ENCODE data around the gene TMEM129.
"Not testable (repeated sequence)": the region's sequence is repeated elsewhere in the genome, so short reads cannot be mapped to it uniquely, and the experiment has no call there.

TMEM129 gene

GRCh38 chr4:1682860-1683259, 38.3 kb downstream of the TMEM129 start:
- H3K9me3 ChIP-seq (ENCODE audit: control insufficient read depth, low read length), result no peaks in the 10 kb centered on the region
- peak overlapping the region; percentile 87 for H3K9ac ChIP-seq (ENCODE audit: low read length)
- H3K27me3 ChIP-seq (replicated peaks; ENCODE audit: control insufficient read depth, insufficient read depth, low read length), result no peaks in the 10 kb centered on the region
- H3K4me3 ChIP-seq (ENCODE audit: low read length), result peak overlapping the region; percentile 83
- peaks cover 6% of the 10 kb centered on the region for H3K4me1 ChIP-seq (ENCODE audit: control insufficient read depth, insufficient read depth, low read length)
- no peak for DNase-seq (ENCODE audit: low read depth)
- no peaks in the 10 kb centered on the region for H3K36me3 ChIP-seq (ENCODE audit: control insufficient read depth, insufficient read depth, low read length, severe bottlenecking)

GRCh38 chr4:1678244-1678643, 42.9 kb downstream of the TMEM129 start:
- H3K4me1 ChIP-seq (ENCODE audit: control insufficient read depth, insufficient read depth, low read length), result peaks cover 6% of the 10 kb centered on the region
- H3K9ac ChIP-seq (ENCODE audit: low read length), result no peak overlapping the region
- H3K4me3 ChIP-seq (ENCODE audit: low read length), result no peak overlapping the region
- no peaks in the 10 kb centered on the region for H3K9me3 ChIP-seq (ENCODE audit: control insufficient read depth, low read length)
- no peak for DNase-seq (ENCODE audit: low read depth)
- peaks cover 6% of the 10 kb centered on the region for H3K27me3 ChIP-seq (replicated peaks; ENCODE audit: control insufficient read depth, insufficient read depth, low read length)
- H3K36me3 ChIP-seq (ENCODE audit: control insufficient read depth, insufficient read depth, low read length, severe bottlenecking), result no peaks in the 10 kb centered on the region

- Histone ChIP-seq H3K4me1 (ENCODE audit: control insufficient read depth, insufficient read depth, low read length) (no peaks in the 10 kb centered on the region), H3K36me3 (ENCODE audit: control insufficient read depth, insufficient read depth, low read length, severe bottlenecking) (no peaks in the 10 kb centered on the region), H3K9me3 (ENCODE audit: control insufficient read depth, low read length) (no peaks in the 10 kb centered on the region), H3K4me3 (ENCODE audit: low read length) (no peak overlapping the region), H3K27me3 (replicated peaks; ENCODE audit: control insufficient read depth, insufficient read depth, low read length) (peaks cover 6% of the 10 kb centered on the region), H3K9ac (ENCODE audit: low read length) (no peak overlapping the region)
- DNase-seq (ENCODE audit: low read depth), result no peak
Measured at GRCh38 chr4:1676605-1677525, 44.3 kb downstream of the TMEM129 start.

- Histone ChIP-seq H3K36me3 (ENCODE audit: control insufficient read depth, insufficient read depth, low read length, severe bottlenecking) (no peaks in the 10 kb centered on the region), H3K4me1 (ENCODE audit: control insufficient read depth, insufficient read depth, low read length) (no peaks in the 10 kb centered on the region), H3K4me3 (ENCODE audit: low read length) (no peak overlapping the region), H3K27me3 (replicated peaks; ENCODE audit: control insufficient read depth, insufficient read depth, low read length) (peaks cover 6% of the 10 kb centered on the region), H3K9ac (ENCODE audit: low read length) (no peak overlapping the region), H3K9me3 (ENCODE audit: control insufficient read depth, low read length) (no peaks in the 10 kb centered on the region)
- DNase-seq (ENCODE audit: low read depth), result no peak
Measured at GRCh38 chr4:1675802-1676137, 45.4 kb downstream of the TMEM129 start.

GRCh38 chr4:1675136-1675801, 45.9 kb downstream of the TMEM129 start:
- no peak for DNase-seq (ENCODE audit: low read depth)
- Histone ChIP-seq H3K4me1 (ENCODE audit: control insufficient read depth, insufficient read depth, low read length) (no peaks in the 10 kb centered on the region), H3K27me3 (replicated peaks; ENCODE audit: control insufficient read depth, insufficient read depth, low read length) (peaks cover 6% of the 10 kb centered on the region), H3K4me3 (ENCODE audit: low read length) (no peak overlapping the region), H3K9ac (ENCODE audit: low read length) (no peak overlapping the region), H3K36me3 (ENCODE audit: control insufficient read depth, insufficient read depth, low read length, severe bottlenecking) (no peaks in the 10 kb centered on the region), H3K9me3 (ENCODE audit: control insufficient read depth, low read length) (no peaks in the 10 kb centered on the region)

GRCh38 chr4:1674682-1675081, 46.4 kb downstream of the TMEM129 start:
- Histone ChIP-seq H3K4me1 (ENCODE audit: control insufficient read depth, insufficient read depth, low read length) (no peaks in the 10 kb centered on the region), H3K36me3 (ENCODE audit: control insufficient read depth, insufficient read depth, low read length, severe bottlenecking) (no peaks in the 10 kb centered on the region), H3K9ac (ENCODE audit: low read length) (no peak overlapping the region), H3K4me3 (ENCODE audit: low read length) (no peak overlapping the region), H3K9me3 (ENCODE audit: control insufficient read depth, low read length) (no peaks in the 10 kb centered on the region), H3K27me3 (replicated peaks; ENCODE audit: control insufficient read depth, insufficient read depth, low read length) (peaks cover 6% of the 10 kb centered on the region)
- no peak for DNase-seq (ENCODE audit: low read depth)

GRCh38 chr4:1673671-1674070, 47.5 kb downstream of the TMEM129 start:
- no peak overlapping the region for H3K4me3 ChIP-seq (ENCODE audit: low read length)
- H3K36me3 ChIP-seq (ENCODE audit: control insufficient read depth, insufficient read depth, low read length, severe bottlenecking), result no peaks in the 10 kb centered on the region
- peaks cover 6% of the 10 kb centered on the region for H3K27me3 ChIP-seq (replicated peaks; ENCODE audit: control insufficient read depth, insufficient read depth, low read length)
- no peak overlapping the region for H3K9ac ChIP-seq (ENCODE audit: low read length)
- H3K4me1 ChIP-seq (ENCODE audit: control insufficient read depth, insufficient read depth, low read length), result no peaks in the 10 kb centered on the region
- H3K9me3 ChIP-seq (ENCODE audit: control insufficient read depth, low read length), result no peaks in the 10 kb centered on the region
- DNase-seq (ENCODE audit: low read depth), result no peak

GRCh38 chr4:1671011-1671410, 50.1 kb downstream of the TMEM129 start:
- not testable (repeated sequence) for H3K4me3 ChIP-seq (ENCODE audit: low read length); H3K4me1 ChIP-seq (ENCODE audit: control insufficient read depth, insufficient read depth, low read length); H3K36me3 ChIP-seq (ENCODE audit: control insufficient read depth, insufficient read depth, low read length, severe bottlenecking)

GRCh38 chr4:1670279-1670678, 50.8 kb downstream of the TMEM129 start:
- Histone ChIP-seq H3K27me3 (replicated peaks; ENCODE audit: control insufficient read depth, insufficient read depth, low read length) (peaks cover 3% of the 10 kb centered on the region), H3K9ac (ENCODE audit: low read length) (no peak overlapping the region), H3K4me1 (ENCODE audit: control insufficient read depth, insufficient read depth, low read length) (no peaks in the 10 kb centered on the region), H3K36me3 (ENCODE audit: control insufficient read depth, insufficient read depth, low read length, severe bottlenecking) (no peaks in the 10 kb centered on the region), H3K9me3 (ENCODE audit: control insufficient read depth, low read length) (no peaks in the 10 kb centered on the region), H3K4me3 (ENCODE audit: low read length) (no peak overlapping the region)
- DNase-seq (ENCODE audit: low read depth), result no peak

More at GRCh38 chr4:1671011-1671410, 50.1 kb downstream of the TMEM129 start:
- not testable (repeated sequence) for H3K9me3 ChIP-seq (ENCODE audit: control insufficient read depth, low read length); H3K27me3 ChIP-seq (replicated peaks; ENCODE audit: control insufficient read depth, insufficient read depth, low read length); DNase-seq (ENCODE audit: low read depth); H3K9ac ChIP-seq (ENCODE audit: low read length)

GRCh38 chr4:1669850-1670249, 51.3 kb downstream of the TMEM129 start:
- Histone ChIP-seq H3K4me3 (ENCODE audit: low read length) (no peak overlapping the region), H3K4me1 (ENCODE audit: control insufficient read depth, insufficient read depth, low read length) (no peaks in the 10 kb centered on the region), H3K36me3 (ENCODE audit: control insufficient read depth, insufficient read depth, low read length, severe bottlenecking) (no peaks in the 10 kb centered on the region), H3K9ac (ENCODE audit: low read length) (no peak overlapping the region), H3K9me3 (ENCODE audit: control insufficient read depth, low read length) (no peaks in the 10 kb centered on the region), H3K27me3 (replicated peaks; ENCODE audit: control insufficient read depth, insufficient read depth, low read length) (no peaks in the 10 kb centered on the region)
- DNase-seq (ENCODE audit: low read depth), result no peak

GRCh38 chr4:1669270-1669669, 51.9 kb downstream of the TMEM129 start:
- H3K36me3 ChIP-seq (ENCODE audit: control insufficient read depth, insufficient read depth, low read length, severe bottlenecking), result no peaks in the 10 kb centered on the region
- no peak for DNase-seq (ENCODE audit: low read depth)
- H3K9me3 ChIP-seq (ENCODE audit: control insufficient read depth, low read length), result no peaks in the 10 kb centered on the region
- H3K4me1 ChIP-seq (ENCODE audit: control insufficient read depth, insufficient read depth, low read length), result no peaks in the 10 kb centered on the region
- H3K4me3 ChIP-seq (ENCODE audit: low read length), result no peak overlapping the region
- H3K27me3 ChIP-seq (replicated peaks; ENCODE audit: control insufficient read depth, insufficient read depth, low read length), result no peaks in the 10 kb centered on the region
- H3K9ac ChIP-seq (ENCODE audit: low read length), result no peak overlapping the region

Data from adipocyte (in vitro differentiated cells).